H9 (cell line): ENCODE results near the gene UNCX. TPM values are rescaled to one million over a fixed set of nuclear protein-coding genes. Genes with fewer than 3 reads are reported as not detected.
A peak's percentile ranks its signal among the peaks of the same experiment; 100 is the strongest.

Source experiments
- DNase-seq: peaks from one replicate; pipeline ENCODE4 v3.0.0-alpha.2; 2017
- H2AFZ ChIP-seq: one replicate; pipeline ENCODE4 v1.6.1; 2013; ENCODE audit warnings: mild to moderate bottlenecking, low read length, control low read depth, moderate library complexity
- H2AK5ac ChIP-seq: 2 replicates; pipeline ENCODE4 v1.6.1; 2013; ENCODE audit warnings: low read length, control low read depth, mixed read lengths; ENCODE audit not compliant: insufficient read length
- H2BK120ac ChIP-seq: one replicate; pipeline ENCODE4 v1.6.1; 2013; ENCODE audit warnings: low read depth, mild to moderate bottlenecking, low read length, control low read depth, inconsistent platforms; ENCODE audit not compliant: poor library complexity, severe bottlenecking
- H2BK12ac ChIP-seq: 2 replicates; pipeline ENCODE4 v1.6.1; 2013; ENCODE audit warnings: low read length, control low read depth, mixed read lengths, low read depth; ENCODE audit not compliant: insufficient read length
- H2BK15ac ChIP-seq: 2 replicates; pipeline ENCODE4 v1.6.1; 2013; ENCODE audit warnings: low read depth, low read length, control low read depth
- H2BK20ac ChIP-seq: one replicate; pipeline ENCODE4 v1.6.1; 2013; ENCODE audit warnings: low read depth, mild to moderate bottlenecking, low read length, control low read depth, inconsistent platforms; ENCODE audit not compliant: poor library complexity, severe bottlenecking
- H2BK5ac ChIP-seq: 2 replicates; pipeline ENCODE4 v1.6.1; 2013; ENCODE audit warnings: low read length, control low read depth, mixed read lengths; ENCODE audit not compliant: insufficient read length
- H3K14ac ChIP-seq: 2 replicates; pipeline ENCODE4 v1.6.1; 2013; ENCODE audit warnings: low read length, control low read depth; ENCODE audit not compliant: insufficient read depth
- H3K18ac ChIP-seq: 2 replicates; pipeline ENCODE4 v1.6.1; 2013; ENCODE audit warnings: low read depth, mild to moderate bottlenecking, mixed read lengths, low read length, control low read depth; ENCODE audit not compliant: insufficient read length
- H3K23ac ChIP-seq: 2 replicates; pipeline ENCODE4 v1.6.1; 2013; ENCODE audit warnings: low read length, control low read depth, mixed read lengths, low read depth; ENCODE audit not compliant: insufficient read length
- H3K23me2 ChIP-seq: 2 replicates; pipeline ENCODE4 v1.6.1; 2013; ENCODE audit warnings: low read depth, mild to moderate bottlenecking, mixed read lengths, low read length, control low read depth; ENCODE audit not compliant: insufficient read length, poor library complexity, severe bottlenecking
- H3K27ac ChIP-seq: 2 replicates; pipeline ENCODE4 v1.5.1; 2013; ENCODE audit warnings: low read length, control low read depth, mixed read lengths, low read depth; ENCODE audit not compliant: insufficient read length
- H3K27me3 ChIP-seq: 2 replicates; pipeline ENCODE4 v1.6.1; 2013; ENCODE audit warnings: low read length, control low read depth, inconsistent platforms; ENCODE audit not compliant: insufficient read depth
- H3K4ac ChIP-seq: 2 replicates; pipeline ENCODE4 v1.6.1; 2013; ENCODE audit warnings: low read depth, mild to moderate bottlenecking, control low read depth, inconsistent platforms, low read length, moderate library complexity
- H3K4me1 ChIP-seq: 2 replicates; pipeline ENCODE4 v1.6.1; 2013; ENCODE audit warnings: low read length, control low read depth, inconsistent platforms; ENCODE audit not compliant: insufficient read depth
- H3K4me2 ChIP-seq: 2 replicates; pipeline ENCODE4 v1.6.1; 2013; ENCODE audit warnings: low read length, control low read depth, mixed read lengths; ENCODE audit not compliant: insufficient read length, insufficient read depth
- H3K56ac ChIP-seq: 2 replicates; pipeline ENCODE4 v1.6.1; 2013; ENCODE audit warnings: low read depth, mild to moderate bottlenecking, mixed read lengths, low read length, control low read depth; ENCODE audit not compliant: insufficient read length
- H3K79me1 ChIP-seq: 2 replicates; pipeline ENCODE4 v1.6.1; 2013; ENCODE audit warnings: low read depth, mild to moderate bottlenecking, moderate library complexity, low read length, control low read depth, inconsistent platforms; ENCODE audit not compliant: insufficient read depth, poor library complexity, severe bottlenecking
- H3K79me2 ChIP-seq: 2 replicates; pipeline ENCODE4 v1.6.1; 2013; ENCODE audit warnings: low read length, control low read depth, inconsistent platforms; ENCODE audit not compliant: insufficient read depth
- H3K9ac ChIP-seq: 2 replicates; pipeline ENCODE4 v1.6.1; 2013; ENCODE audit warnings: low read length, control low read depth, mixed read lengths; ENCODE audit not compliant: insufficient read length; ENCODE audit errors: extremely low read depth
- H3K9me3 ChIP-seq: one replicate; pipeline ENCODE4 v1.6.1; 2013; ENCODE audit warnings: low read depth, low read length, inconsistent platforms; ENCODE audit not compliant: control insufficient read depth
- H3T11ph ChIP-seq: one replicate; pipeline ENCODE4 v1.6.1; 2013; ENCODE audit warnings: mild to moderate bottlenecking, low read length, control low read depth, inconsistent platforms
- H4K20me1 ChIP-seq: one replicate; pipeline ENCODE4 v1.6.1; 2013; ENCODE audit not compliant: control insufficient read depth, insufficient read length, insufficient read depth
- H4K5ac ChIP-seq: 2 replicates; pipeline ENCODE4 v1.6.1; 2013; ENCODE audit warnings: low read depth, mild to moderate bottlenecking, mixed read lengths, low read length, control low read depth; ENCODE audit not compliant: insufficient read length
- H4K8ac ChIP-seq: replicated peaks from 2 replicates; pipeline ENCODE4 v1.6.1; 2013; ENCODE audit warnings: low read length, control low read depth, mixed read lengths, low read depth; ENCODE audit not compliant: insufficient read length
- H4K91ac ChIP-seq: 2 replicates; pipeline ENCODE4 v1.6.1; 2013; ENCODE audit warnings: low read depth, mild to moderate bottlenecking, moderate library complexity, mixed read lengths, low read length, control low read depth; ENCODE audit not compliant: insufficient read length
- H3K27ac Mint-ChIP-seq, 3 experiments: 2 replicates in 2 of 3; 3 replicates in 1 of 3; pipeline ENCODE4 v1.8.0; 2020 to 2021; ENCODE audit warnings: mixed read lengths in 3 of 3, mild to moderate bottlenecking in 1 of 3, moderate library complexity in 1 of 3
- H3K27me3 Mint-ChIP-seq: 2 replicates; pipeline ENCODE4 v1.8.0; 2021; ENCODE audit warnings: low read depth, mild to moderate bottlenecking, moderate library complexity, mixed read lengths
- H3K36me3 Mint-ChIP-seq, 3 experiments: 2 replicates in 2 of 3; 3 replicates in 1 of 3; pipeline ENCODE4 v1.8.0; 2020 to 2021; ENCODE audit warnings: low read depth in 3 of 3, mixed read lengths in 3 of 3; ENCODE audit not compliant: insufficient read depth in 1 of 3
- H3K4me1 Mint-ChIP-seq, 2 experiments: 2 replicates each; pipeline ENCODE4 v1.8.0; 2020; ENCODE audit warnings: mixed read lengths in 2 of 2
- H3K4me3 Mint-ChIP-seq, 2 experiments: 2 replicates in 1 of 2; 3 replicates in 1 of 2; pipeline ENCODE4 v1.8.0; 2020 to 2021; ENCODE audit warnings: mild to moderate bottlenecking in 2 of 2, mixed read lengths in 2 of 2, moderate library complexity in 1 of 2
- H3K9me3 Mint-ChIP-seq, 2 experiments: 2 replicates in 1 of 2; 3 replicates in 1 of 2; pipeline ENCODE4 v1.8.0; 2020; ENCODE audit warnings: mild to moderate bottlenecking in 2 of 2, mixed read lengths in 2 of 2, moderate library complexity in 1 of 2
- CTCF ChIP-seq: fragments of 200-600 bp; sonication (generic); conservative IDR thresholded peaks from 3 replicates; pipeline ENCODE4 v1.8.0; 2021; ENCODE audit warnings: antibody characterized with exemption, mild to moderate bottlenecking
- WGBS: extraction: QIAGEN DNeasy Blood & Tissue Kit; methylation state at CpG from one replicate; pipeline ENCODE4 v1.1.7; 2013; ENCODE audit warnings: missing lambda C conversion rate, low lambda C conversion rate, mixed read lengths; ENCODE audit not compliant: insufficient read length; ENCODE audit errors: extremely low coverage; 5-methylcytosine and 5-hydroxymethylcytosine counted together
- total RNA-seq: library from RNA; stranded (reverse); gene quantifications from 2 replicates; pipeline ENCODE4 v1.2.1, GENCODE V29; 2021

UNCX gene
- total RNA-seq, 1 experiment from 2014 or later: not detected

GRCh38 chr7:1236831-1237701 is 4.4 kb downstream of the UNCX start:
- Histone ChIP-seq H2AK5ac (no peak overlapping the region), H3K56ac (no peak overlapping the region), H3K4ac (no peak overlapping the region), H2BK5ac (no peak overlapping the region), H2AFZ (no peak overlapping the region), H3K4me2 (no peak overlapping the region), H4K20me1 (no peaks in the 10 kb centered on the region), H3K9me3 (no peaks in the 10 kb centered on the region), H3K23me2 (no peaks in the 10 kb centered on the region), H3K27me3 (peaks cover 78% of the 10 kb centered on the region), H3K4me1 (peaks cover 2% of the 10 kb centered on the region; the same call in 1 of the 2 replicates), H2BK120ac (no peak overlapping the region), H3K79me2 (no peaks in the 10 kb centered on the region), H4K91ac (no peak overlapping the region), H3K79me1 (no peaks in the 10 kb centered on the region), H3K27ac (no peak overlapping the region), H4K8ac (no peak overlapping the region), H2BK20ac (no peak overlapping the region), H4K5ac (no peak overlapping the region), H2BK15ac (no peak overlapping the region), H3K18ac (no peak overlapping the region), H3K14ac (no peak overlapping the region), H3T11ph (no peak overlapping the region), H3K23ac (no peak overlapping the region), H3K9ac (no peak overlapping the region), H2BK12ac (no peak overlapping the region)
- no peak overlapping the region for H3K27ac Mint-ChIP-seq
- peak overlapping the region in 1 of 2 experiments; percentile 61; a peak in 2 of 5 replicates for H3K4me3 Mint-ChIP-seq
- TF ChIP-seq CTCF: no peak
- no CpG with 5 or more reads among the region's 83 CpGs for WGBS
- no peaks in the 10 kb centered on the region; a peak in 1 of 7 replicates for H3K36me3 Mint-ChIP-seq
- H3K9me3 Mint-ChIP-seq: peaks cover 5 to 11% of the 10 kb centered on the region in 2 experiments; a peak in 4 of 5 replicates
- peaks cover 12 to 35% of the 10 kb centered on the region in 2 experiments for H3K4me1 Mint-ChIP-seq
- H3K27me3 Mint-ChIP-seq: peaks cover 86% of the 10 kb centered on the region
- no peak for DNase-seq
